Pancreas (tissue), 10 donors: ENCODE results near the gene BORCS6. TPM values are rescaled to one million over a fixed set of nuclear protein-coding genes. Genes with fewer than 3 reads are reported as not detected.
A peak's percentile ranks its signal among the peaks of the same experiment; 100 is the strongest.

ENCODE experiments used
- ATAC-seq, 4 donors: fragments of 200-7000 bp; cut with Tn5 transposase; one replicate each; pipeline versions ENCODE4 v1.8.0 to v1.9.1; 2020; ENCODE audit warnings: mild to moderate bottlenecking in 4 of 4, moderate library complexity in 4 of 4
- DNase-seq, 6 donors: peaks; one replicate each; pipeline ENCODE4 v3.0.0-alpha.2; 2020
- FAIRE-seq: peaks from 2 replicates; lab custom pipeline; 2012; peaks lifted over from hg19 to GRCh38; lab: Jason Lieb, UNC
- H3K27ac ChIP-seq, 4 donors: fragments of 200-600 bp; sonication (generic); 1 replicate in 3 of 4; 2 replicates in 1 of 4; pipeline versions ENCODE4 v1.5.0 to v1.8.0; 2020
- H3K27me3 ChIP-seq, 4 donors: fragments of 200-600 bp; one replicate each; pipeline ENCODE4 v1.8.0; 2021
- H3K36me3 ChIP-seq, 3 donors: fragments of 200-600 bp; sonication (generic) in 1 of 3; one replicate each; pipeline versions ENCODE4 v1.5.0 to v1.8.0; 2020 to 2021
- H3K4me1 ChIP-seq, 3 donors: fragments of 200-600 bp; one replicate each; pipeline ENCODE4 v1.8.0; 2021
- H3K4me3 ChIP-seq, 4 donors: fragments of 200-600 bp; sonication (generic) in 2 of 4; one replicate each; pipeline versions ENCODE4 v1.5.0 to v1.8.0; 2020 to 2021
- H3K9me3 ChIP-seq, 4 donors: fragments of 200-600 bp; one replicate each; pipeline ENCODE4 v1.8.0; 2021
- WGBS, 2 donors: extraction: QIAGEN DNeasy Blood & Tissue Kit; methylation state at CpG; one replicate each; pipeline ENCODE4 v1.1.7; 2013; 5-methylcytosine and 5-hydroxymethylcytosine counted together
- intact Hi-C, 3 donors: fragments of 100-400 bp; cut with DNase I; formaldehyde crosslinking; loops; one replicate each; pipeline versions ENCODE4 v1.11.1 to v1.14.2; 2022
- microRNA-seq, 2 donors: library from miRNA; unstranded; fragments of <30 nt; microRNA quantifications; one replicate each; pipeline versions ENCODE4 to v1.1.0, GENCODE V29; 2019 to 2020
- polyA plus RNA-seq, 2 donors: library from polyadenylated mRNA; stranded (reverse); fragments of 200-250 nt; gene quantifications; one replicate each; pipeline ENCODE4 v1.2.3, GENCODE V29; 2013
- total RNA-seq, 6 donors: library from RNA; stranded (reverse); fragmentation: NEBNext Ultra II Directional in 4 of 6; extraction: Animal tissue kit (Norgen Biotek cat#: 25700) in 4 of 6; gene quantifications; one replicate each; pipeline versions ENCODE4 v1.2.1 to v1.2.4, GENCODE V29; 2021 to 2023
- TF ChIP-seq, protein P1 (sequence below), 4 donors: fragments of 200-600 bp; sonication (generic) in 3 of 4; IDR thresholded peaks; one replicate each; pipeline versions ENCODE4 v1.5.0 to v1.8.0; 2021; ENCODE audit warnings: antibody characterized with exemption in 4 of 4
- donor health status: healthy with polysubstance abuse.
- donor health status: DM: no; HTN: no; CAD: no; lungs with moderate emphysema.
- donor health status: DM: no; HTN: no; CAD: no.
- donor health status: control.
- donor health status: control.
- donor health status: Bipolar disorder and iron deficiency.
- donor health status: DM: yes; HTN: yes; CAD: no.
- donor health status: DM: no; HTN: no; CAD: no.
- donor health status: DM: no; HTN: no; CAD: no.
- donor health status: DM: yes; HTN: yes; CAD: no.

Gene BORCS6
- total and polyA plus RNA-seq, 8 donors = 4.5 to 10.4 (median 6.6) TPM

DNA sequence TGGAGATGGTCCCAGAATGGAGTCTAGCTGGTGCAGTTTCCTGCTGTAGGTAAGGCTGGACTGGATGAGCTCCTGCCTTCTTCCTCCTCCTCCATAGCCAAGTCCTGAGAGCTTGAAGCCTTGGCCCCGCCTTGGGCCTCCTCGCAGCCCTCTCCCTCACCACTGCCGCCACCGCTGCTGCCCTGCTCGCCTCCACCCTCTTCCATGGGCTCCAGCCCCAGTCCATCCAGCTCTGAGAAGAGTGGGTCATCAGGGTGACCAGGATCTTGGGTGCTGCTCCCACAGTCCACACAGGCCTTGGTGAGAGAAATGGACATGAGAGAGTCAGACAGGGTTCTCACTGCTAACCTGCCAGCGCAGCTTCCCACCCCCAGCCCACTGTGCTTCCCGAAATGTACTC lies 48.9 kb downstream of the BORCS6 start:
- no peaks in the 10 kb centered on the region for H3K27me3 ChIP-seq
- peaks cover 3 to 66% (median 64%) of the 10 kb centered on the region in 3 donors for H3K36me3 ChIP-seq
- H3K4me1 ChIP-seq = peaks cover 4 to 6% (median 5%) of the 10 kb centered on the region in 3 donors
- intact Hi-C loops = no loop called here
- 93 to 95% methylated on average over 7 of the region's 7 CpGs for WGBS, 2 donors
- FAIRE-seq (no peak), ATAC-seq (no peak), DNase-seq (peak; percentile 8 to 55 (median 28))
- TF ChIP-seq, protein P1, sequence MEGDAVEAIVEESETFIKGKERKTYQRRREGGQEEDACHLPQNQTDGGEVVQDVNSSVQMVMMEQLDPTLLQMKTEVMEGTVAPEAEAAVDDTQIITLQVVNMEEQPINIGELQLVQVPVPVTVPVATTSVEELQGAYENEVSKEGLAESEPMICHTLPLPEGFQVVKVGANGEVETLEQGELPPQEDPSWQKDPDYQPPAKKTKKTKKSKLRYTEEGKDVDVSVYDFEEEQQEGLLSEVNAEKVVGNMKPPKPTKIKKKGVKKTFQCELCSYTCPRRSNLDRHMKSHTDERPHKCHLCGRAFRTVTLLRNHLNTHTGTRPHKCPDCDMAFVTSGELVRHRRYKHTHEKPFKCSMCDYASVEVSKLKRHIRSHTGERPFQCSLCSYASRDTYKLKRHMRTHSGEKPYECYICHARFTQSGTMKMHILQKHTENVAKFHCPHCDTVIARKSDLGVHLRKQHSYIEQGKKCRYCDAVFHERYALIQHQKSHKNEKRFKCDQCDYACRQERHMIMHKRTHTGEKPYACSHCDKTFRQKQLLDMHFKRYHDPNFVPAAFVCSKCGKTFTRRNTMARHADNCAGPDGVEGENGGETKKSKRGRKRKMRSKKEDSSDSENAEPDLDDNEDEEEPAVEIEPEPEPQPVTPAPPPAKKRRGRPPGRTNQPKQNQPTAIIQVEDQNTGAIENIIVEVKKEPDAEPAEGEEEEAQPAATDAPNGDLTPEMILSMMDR (IDR thresholded peaks at IDR 0.05) = no peak
- no peaks in the 10 kb centered on the region for H3K9me3 ChIP-seq
- H3K27ac ChIP-seq = no peak overlapping the region
- H3K4me3 ChIP-seq = no peak overlapping the region

- TF ChIP-seq, protein P1 (IDR thresholded peaks at IDR 0.05) = no peak
- DNase-seq = peak; percentile 20 to 72 (median 48)
- no peak for ATAC-seq
- intact Hi-C loops = no loop called here
- Histone ChIP-seq H3K27me3 (no peaks in the 10 kb centered on the region), H3K27ac (no peak overlapping the region), H3K4me1 (peaks cover 4 to 6% (median 5%) of the 10 kb centered on the region in 3 donors), H3K4me3 (no peak overlapping the region), H3K9me3 (no peaks in the 10 kb centered on the region), H3K36me3 (peaks cover 2 to 59% (median 57%) of the 10 kb centered on the region in 3 donors)
- WGBS, 2 donors = 74 to 81% methylated on average over 18 of the region's 18 CpGs
- no peak for FAIRE-seq
These were observed 49.6 kb downstream of the BORCS6 start for GRCh38 chr17:8140065-8141029.

DNA sequence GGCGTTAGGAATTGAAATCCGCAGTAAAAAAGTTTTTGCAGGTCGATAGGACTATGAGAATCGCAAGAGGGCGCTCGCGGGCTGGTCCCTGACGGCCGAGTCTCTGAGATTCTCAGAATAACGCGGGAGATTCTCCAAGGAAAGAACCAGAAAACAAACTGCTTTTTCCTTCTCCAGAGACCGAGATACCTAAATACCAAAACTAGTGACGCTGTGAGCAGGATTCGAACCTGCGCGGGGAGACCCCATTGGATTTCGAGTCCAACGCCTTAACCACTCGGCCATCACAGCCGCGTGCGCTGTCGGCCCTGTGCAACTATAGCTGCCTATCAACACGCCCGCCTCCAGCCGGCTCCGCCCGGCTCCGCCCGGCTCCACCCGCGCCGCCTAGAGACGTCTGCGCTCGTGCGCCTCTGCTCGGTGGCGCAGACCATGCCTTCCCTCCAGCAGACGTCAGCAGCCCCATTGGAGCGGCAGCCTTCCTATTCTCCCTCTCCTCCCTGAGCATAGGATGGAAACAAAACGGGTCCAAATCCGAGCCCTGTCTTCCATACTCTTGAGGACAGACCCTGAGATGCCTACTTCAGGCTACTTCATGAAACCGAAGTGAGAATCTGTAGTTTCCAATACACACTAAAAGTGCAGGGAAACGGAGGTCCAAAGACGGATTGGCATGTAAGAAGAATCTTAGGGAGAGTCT lies 51.2 kb downstream of the BORCS6 start:
- peak; percentile 96 for FAIRE-seq
- peak overlapping the region; percentile 58 to 92 (median 75) for H3K27ac ChIP-seq
- peaks cover 4 to 6% (median 5%) of the 10 kb centered on the region in 3 donors for H3K4me1 ChIP-seq
- peak; percentile 90 to 96 (median 92) for ATAC-seq
- DNase-seq = peak; percentile 92 to 99 (median 96)
- 1% methylated on average over 46 of the region's 46 CpGs for WGBS, 2 donors
- H3K36me3 ChIP-seq = peaks cover 2 to 44% (median 42%) of the 10 kb centered on the region in 3 donors
- peak overlapping the region in 1 of 4 donors; percentile 25 for H3K4me3 ChIP-seq
- no peaks in the 10 kb centered on the region for H3K9me3 ChIP-seq
- intact Hi-C loops = no loop called here
- no peaks in the 10 kb centered on the region for H3K27me3 ChIP-seq
- TF ChIP-seq, protein P1 (IDR thresholded peaks at IDR 0.05) = peak; percentile 69 to 88 (median 78)

GRCh38 chr17:8138374-8138671 lies 51.7 kb downstream of the BORCS6 start:
- DNase-seq (no peak), ATAC-seq (peak in 1 of 4 donors; percentile 2), FAIRE-seq (no peak)
- Histone ChIP-seq H3K4me3 (peak overlapping the region in 1 of 4 donors; percentile 25), H3K36me3 (peaks cover 2 to 40% (median 37%) of the 10 kb centered on the region in 3 donors), H3K27ac (peak overlapping the region in 3 of 4 donors; percentile 63 to 92 (median 87)), H3K27me3 (no peaks in the 10 kb centered on the region), H3K4me1 (peaks cover 4 to 6% (median 5%) of the 10 kb centered on the region in 3 donors), H3K9me3 (no peaks in the 10 kb centered on the region)
- intact Hi-C loops = no loop called here
- WGBS, 2 donors = 3 to 4% methylated on average over 7 of the region's 7 CpGs
- TF ChIP-seq, protein P1 (IDR thresholded peaks at IDR 0.05) = no peak

Small RNA genes lying within 50 kb of the gene (microRNA-seq; reads per million reads assigned to microRNA genes)
- gene MIR4521 (1.5 to 18.2 reads per million in 2 donors), gene MIR6883 (0 to 0.39 reads per million in 2 donors)

Other genes with a start within 250 kb of the BORCS6 start
- gene GUCY2D, start 187.6 kb downstream of the BORCS6 start, total RNA-seq = under 1 TPM in 4 of 6 donors, not detected in 2; 0.22 to 0.47 (median 0.28) TPM
- gene GUCY2D, start 187.6 kb downstream of the BORCS6 start, polyA plus RNA-seq = under 1 TPM; 0.02 to 0.04 TPM
- 1 to 10 TPM in 1 of 6 donors, under 1 TPM in 4, not detected in 1; 0.09 to 4.7 (median 0.37) TPM for gene ALOX15B, start 151.1 kb downstream of the BORCS6 start, total RNA-seq
- under 1 TPM; 0.05 to 0.19 TPM for gene ALOX15B, start 151.1 kb downstream of the BORCS6 start, polyA plus RNA-seq
- gene ALOX12B, start 102.5 kb downstream of the BORCS6 start, total RNA-seq = under 1 TPM in 1 of 6 donors, not detected in 5; 0.31 TPM
- gene ALOX12B, start 102.5 kb downstream of the BORCS6 start, polyA plus RNA-seq = under 1 TPM in 1 of 2 donors, not detected in 1; 0.16 TPM
- not detected for gene ALOXE3, start 71.7 kb downstream of the BORCS6 start, total RNA-seq
- under 1 TPM in 1 of 2 donors, not detected in 1; 0.35 TPM for gene ALOXE3, start 71.7 kb downstream of the BORCS6 start, polyA plus RNA-seq
- not detected for gene HES7, start 66.1 kb downstream of the BORCS6 start, total RNA-seq
- under 1 TPM; 0.08 to 0.16 TPM for gene HES7, start 66.1 kb downstream of the BORCS6 start, polyA plus RNA-seq
- gene PER1, start 37.8 kb downstream of the BORCS6 start, total RNA-seq = 100 to 1,000 TPM in 2 of 6 donors, 10 to 100 TPM in 4; 17.5 to 105 (median 67.6) TPM
- 100 to 1,000 TPM; 107 to 158 TPM for gene PER1, start 37.8 kb downstream of the BORCS6 start, polyA plus RNA-seq
- gene VAMP2, start 27.2 kb downstream of the BORCS6 start, total RNA-seq = 10 to 100 TPM; 19.5 to 35.7 (median 29.6) TPM
- gene VAMP2, start 27.2 kb downstream of the BORCS6 start, polyA plus RNA-seq = 10 to 100 TPM; 29.8 to 82.0 TPM
- 10 to 100 TPM in 1 of 6 donors, 1 to 10 TPM in 5; 5.2 to 10.2 (median 6.3) TPM for gene TMEM107, start 13.8 kb downstream of the BORCS6 start, total RNA-seq
- 10 to 100 TPM in 1 of 2 donors, 1 to 10 TPM in 1; 5.7 to 11.1 TPM for gene TMEM107, start 13.8 kb downstream of the BORCS6 start, polyA plus RNA-seq
- gene AURKB, start 20.4 kb upstream of the BORCS6 start, total RNA-seq = 1 to 10 TPM in 1 of 6 donors, under 1 TPM in 2, not detected in 3; 0.47 to 2.0 (median 0.95) TPM
- gene AURKB, start 20.4 kb upstream of the BORCS6 start, polyA plus RNA-seq = under 1 TPM; 0.40 to 0.72 TPM
- gene CTC1, start 57.9 kb upstream of the BORCS6 start, total RNA-seq = 10 to 100 TPM; 15.4 to 40.8 (median 17.3) TPM
- gene CTC1, start 57.9 kb upstream of the BORCS6 start, polyA plus RNA-seq = 10 to 100 TPM; 22.6 to 42.6 TPM
- gene PFAS, start 59.1 kb upstream of the BORCS6 start, total RNA-seq = 10 to 100 TPM; 11.5 to 21.4 (median 18.7) TPM
- 10 to 100 TPM; 11.7 to 21.1 TPM for gene PFAS, start 59.1 kb upstream of the BORCS6 start, polyA plus RNA-seq
- 10 to 100 TPM in 1 of 6 donors, 1 to 10 TPM in 5; 2.8 to 14.5 (median 6.6) TPM for gene RANGRF, start 98.5 kb upstream of the BORCS6 start, total RNA-seq
- gene RANGRF, start 98.5 kb upstream of the BORCS6 start, polyA plus RNA-seq = 10 to 100 TPM; 14.0 to 27.4 TPM
- gene SLC25A35, start 105.2 kb upstream of the BORCS6 start, total RNA-seq = 10 to 100 TPM in 1 of 6 donors, 1 to 10 TPM in 5; 1.1 to 12.2 (median 2.7) TPM
- 1 to 10 TPM; 7.3 to 9.5 TPM for gene SLC25A35, start 105.2 kb upstream of the BORCS6 start, polyA plus RNA-seq
- gene ARHGEF15, start 120.1 kb upstream of the BORCS6 start, total RNA-seq = 1 to 10 TPM; 1.7 to 3.2 (median 2.0) TPM
- gene ARHGEF15, start 120.1 kb upstream of the BORCS6 start, polyA plus RNA-seq = 10 to 100 TPM; 12.4 to 23.9 TPM
- not detected for gene ODF4, start 149.7 kb upstream of the BORCS6 start, total RNA-seq
- gene ODF4, start 149.7 kb upstream of the BORCS6 start, polyA plus RNA-seq = not detected
- gene RPL26, start 193.0 kb upstream of the BORCS6 start, total RNA-seq = 1,000 to 10,000 TPM in 3 of 6 donors, 100 to 1,000 TPM in 3; 608 to 1,143 (median 994) TPM
- 1,000 to 10,000 TPM; 1,120 to 1,890 TPM for gene RPL26, start 193.0 kb upstream of the BORCS6 start, polyA plus RNA-seq
- gene RNF222, start 207.6 kb upstream of the BORCS6 start, total RNA-seq = not detected
- not detected for gene RNF222, start 207.6 kb upstream of the BORCS6 start, polyA plus RNA-seq
- gene NDEL1, start 245.7 kb upstream of the BORCS6 start, total RNA-seq = 10 to 100 TPM; 19.2 to 28.8 (median 21.1) TPM
- 10 to 100 TPM; 14.4 to 21.8 TPM for gene NDEL1, start 245.7 kb upstream of the BORCS6 start, polyA plus RNA-seq